ENCODE measurements around the gene MINDY4. TPM values are rescaled to one million over a fixed set of nuclear protein-coding genes. Genes with fewer than 3 reads are reported as not detected.
A peak's percentile ranks its signal among the peaks of the same experiment; 100 is the strongest.

MINDY4 gene
- total and polyA plus RNA-seq, 8 donors = 2.9 to 4.9 (median 3.6) TPM

GRCh38 chr7:30775992-30776391, 4.8 kb downstream of the MINDY4 start:
- FAIRE-seq (no peak), ATAC-seq (no peak), DNase-seq (no peak)
- H3K36me3 ChIP-seq = no peaks in the 10 kb centered on the region
- peaks cover 0 to 2% (median 0%) of the 10 kb centered on the region in 3 donors for H3K4me1 ChIP-seq
- no peak overlapping the region for H3K27ac ChIP-seq
- TF ChIP-seq CTCF (IDR thresholded peaks at IDR 0.05) = no peak
- H3K4me3 ChIP-seq = no peak overlapping the region
- H3K9me3 ChIP-seq = no peaks in the 10 kb centered on the region
- intact Hi-C loops (cut with DNase I) = no loop called here
- H3K27me3 ChIP-seq = no peaks in the 10 kb centered on the region

GRCh38 chr7:30776971-30777370, 5.8 kb downstream of the MINDY4 start:
- Histone ChIP-seq H3K4me1 (peaks cover 0 to 2% (median 0%) of the 10 kb centered on the region in 3 donors), H3K27me3 (no peaks in the 10 kb centered on the region), H3K4me3 (no peak overlapping the region), H3K9me3 (no peaks in the 10 kb centered on the region), H3K36me3 (no peaks in the 10 kb centered on the region), H3K27ac (no peak overlapping the region)
- DNase-seq (no peak), FAIRE-seq (no peak), ATAC-seq (no peak)
- intact Hi-C loops (cut with DNase I) = no loop called here
- 58 to 66% methylated on average over 4 of the region's 4 CpGs for WGBS, 2 donors
- TF ChIP-seq CTCF (IDR thresholded peaks at IDR 0.05) = no peak

- ATAC-seq (peak in 1 of 4 donors; percentile 14), DNase-seq (no peak), FAIRE-seq (no peak)
- Histone ChIP-seq H3K27ac (no peak overlapping the region), H3K9me3 (no peaks in the 10 kb centered on the region), H3K27me3 (no peaks in the 10 kb centered on the region), H3K4me3 (no peak overlapping the region), H3K4me1 (no peaks in the 10 kb centered on the region), H3K36me3 (peaks cover 0 to 6% (median 0%) of the 10 kb centered on the region in 3 donors)
- intact Hi-C loops (cut with DNase I) = no loop called here
- 76 to 87% methylated on average over 15 of the region's 15 CpGs for WGBS, 2 donors
- TF ChIP-seq CTCF (IDR thresholded peaks at IDR 0.05) = no peak
These were observed 7.2 kb downstream of the MINDY4 start for GRCh38 chr7:30778255-30779025.

- no peak for TF ChIP-seq CTCF (IDR thresholded peaks at IDR 0.05)
- Histone ChIP-seq H3K4me3 (no peak overlapping the region), H3K4me1 (no peaks in the 10 kb centered on the region), H3K27ac (no peak overlapping the region), H3K9me3 (no peaks in the 10 kb centered on the region), H3K27me3 (no peaks in the 10 kb centered on the region), H3K36me3 (peaks cover 0 to 9% (median 0%) of the 10 kb centered on the region in 3 donors)
- DNase-seq (no peak), FAIRE-seq (no peak), ATAC-seq (no peak)
- intact Hi-C loops (cut with DNase I) = no loop called here
- 71 to 81% methylated on average over 5 of the region's 5 CpGs for WGBS, 2 donors
These were observed 8.4 kb downstream of the MINDY4 start for GRCh38 chr7:30779574-30779973.

- intact Hi-C loops (cut with DNase I) = no loop called here
- no peak overlapping the region for H3K4me3 ChIP-seq
- no peaks in the 10 kb centered on the region for H3K4me1 ChIP-seq
- no peak overlapping the region for H3K27ac ChIP-seq
- H3K9me3 ChIP-seq = no peaks in the 10 kb centered on the region
- no peak for ATAC-seq
- no peak for DNase-seq
- WGBS, 2 donors = 80 to 88% methylated on average over 4 of the region's 4 CpGs
- no peaks in the 10 kb centered on the region for H3K27me3 ChIP-seq
- FAIRE-seq = no peak
- H3K36me3 ChIP-seq = peaks cover 0 to 12% (median 0%) of the 10 kb centered on the region in 3 donors
- no peak for TF ChIP-seq CTCF (IDR thresholded peaks at IDR 0.05)
These were observed 9.7 kb downstream of the MINDY4 start for GRCh38 chr7:30780941-30781340.
